HFFc6 (cell line): ENCODE data around the gene CACHD1. TPM values are rescaled to one million over a fixed set of nuclear protein-coding genes. Genes with fewer than 3 reads are reported as not detected.
"Not testable (repeated sequence)": the region's sequence is repeated elsewhere in the genome, so short reads cannot be mapped to it uniquely, and the experiment has no call there.

Experiments used
- DNase-seq: peaks from one replicate; pipeline ENCODE4 v3.0.0-alpha.2; 2018
- H3K27ac Mint-ChIP-seq: 2 replicates; pipeline ENCODE4 v1.8.0; 2020; ENCODE audit warnings: mild to moderate bottlenecking, mixed read lengths
- H3K27me3 Mint-ChIP-seq: 2 replicates; pipeline ENCODE4 v1.8.0; 2021; ENCODE audit warnings: mild to moderate bottlenecking, moderate library complexity, mixed read lengths; ENCODE audit not compliant: insufficient read depth
- H3K36me3 Mint-ChIP-seq: 2 replicates; pipeline ENCODE4 v1.8.0; 2021; ENCODE audit warnings: low read depth, mixed read lengths
- H3K4me1 Mint-ChIP-seq: 2 replicates; pipeline ENCODE4 v1.8.0; 2020; ENCODE audit warnings: low read depth, mixed read lengths
- H3K4me3 Mint-ChIP-seq: 2 replicates; pipeline ENCODE4 v1.8.0; 2020; ENCODE audit warnings: mild to moderate bottlenecking, moderate library complexity, mixed read lengths
- H3K9me3 Mint-ChIP-seq: 2 replicates; pipeline ENCODE4 v1.8.0; 2020; ENCODE audit warnings: mild to moderate bottlenecking, mixed read lengths
- CTCF ChIP-seq: fragments of 200-600 bp; sonication (generic); IDR thresholded peaks from 2 replicates; pipeline ENCODE4 v1.5.0; 2021; ENCODE audit warnings: antibody characterized with exemption, mild to moderate bottlenecking
- total RNA-seq, 6 experiments: library from RNA; stranded (reverse); fragmentation: NEBNext Ultra II Directional; extraction: Animal tissue kit (Norgen Biotek cat#: 25700); gene quantifications; 2 replicates in 1 of 6; 3 replicates in 5 of 6; pipeline ENCODE4 v1.2.3, GENCODE V29; 2021

The CACHD1 gene
- total RNA-seq, 6 experiments from 2014 or later = 3.9 to 5.5 (median 5.1) TPM

GRCh38 chr1:64598100-64598571 lies 128.2 kb downstream of the CACHD1 start:
- peak; percentile 73 for DNase-seq
- Mint-ChIP-seq H3K27ac (peak overlapping the region; percentile 59), H3K27me3 (no peaks in the 10 kb centered on the region), H3K4me3 (peak overlapping the region; percentile 76), H3K4me1 (peaks cover 39% of the 10 kb centered on the region), H3K9me3 (no peaks in the 10 kb centered on the region), H3K36me3 (peaks cover 4% of the 10 kb centered on the region; the same call in 1 of the 2 replicates)
- TF ChIP-seq CTCF = no peak

GRCh38 chr1:64599242-64599641 lies 129.3 kb downstream of the CACHD1 start:
- Mint-ChIP-seq H3K27ac (no peak overlapping the region), H3K4me3 (no peak overlapping the region), H3K36me3 (peaks cover 4% of the 10 kb centered on the region; the same call in 1 of the 2 replicates), H3K27me3 (no peaks in the 10 kb centered on the region), H3K4me1 (peaks cover 39% of the 10 kb centered on the region), H3K9me3 (no peaks in the 10 kb centered on the region)
- no peak for DNase-seq
- no peak for TF ChIP-seq CTCF

GRCh38 chr1:64601207-64601606 lies 131.3 kb downstream of the CACHD1 start:
- Mint-ChIP-seq H3K27me3 (no peaks in the 10 kb centered on the region), H3K27ac (no peak overlapping the region)

GRCh38 chr1:64608005-64608650 lies 138.2 kb downstream of the CACHD1 start:
- no peak for DNase-seq
- peaks cover 11% of the 10 kb centered on the region for H3K9me3 Mint-ChIP-seq
- TF ChIP-seq CTCF = no peak
- H3K4me1 Mint-ChIP-seq = no peaks in the 10 kb centered on the region
- H3K4me3 Mint-ChIP-seq = no peak overlapping the region
- H3K27me3 Mint-ChIP-seq = 0 out of 2 replicates have a peak, but pooled peaks cover 1% of the 10 kb centered on the region
- no peak overlapping the region for H3K27ac Mint-ChIP-seq
- peaks cover 15% of the 10 kb centered on the region for H3K36me3 Mint-ChIP-seq

More at GRCh38 chr1:64601207-64601606, 131.3 kb downstream of the CACHD1 start:
- H3K4me3 Mint-ChIP-seq = no peak overlapping the region
- peaks cover 30% of the 10 kb centered on the region for H3K4me1 Mint-ChIP-seq
- TF ChIP-seq CTCF = no peak
- peaks cover 4% of the 10 kb centered on the region; the same call in 1 of the 2 replicates for H3K36me3 Mint-ChIP-seq
- H3K9me3 Mint-ChIP-seq = no peaks in the 10 kb centered on the region
- DNase-seq = no peak

GRCh38 chr1:64608651-64609048 lies 138.7 kb downstream of the CACHD1 start:
- Mint-ChIP-seq H3K27me3 (0 out of 2 replicates have a peak, but pooled peaks cover 1% of the 10 kb centered on the region), H3K36me3 (peaks cover 15% of the 10 kb centered on the region), H3K4me1 (peaks cover 3% of the 10 kb centered on the region; the same call in 1 of the 2 replicates), H3K9me3 (peaks cover 11% of the 10 kb centered on the region), H3K4me3 (no peak overlapping the region), H3K27ac (no peak overlapping the region)
- no peak for DNase-seq
- no peak for TF ChIP-seq CTCF

GRCh38 chr1:64610950-64611349 lies 141.0 kb downstream of the CACHD1 start:
- not testable (repeated sequence) for H3K4me3 Mint-ChIP-seq

More at GRCh38 chr1:64610950-64611349, 141.0 kb downstream of the CACHD1 start:
- H3K27me3 Mint-ChIP-seq, H3K4me1 Mint-ChIP-seq, DNase-seq, H3K27ac Mint-ChIP-seq: not testable (repeated sequence)
- Mint-ChIP-seq H3K36me3 (peaks cover 15% of the 10 kb centered on the region), H3K9me3 (peaks cover 11% of the 10 kb centered on the region)
